K562 (cell line): ENCODE results near the gene GNG14. TPM values are rescaled to one million over a fixed set of nuclear protein-coding genes. Genes with fewer than 3 reads are reported as not detected.
A peak's percentile ranks its signal among the peaks of the same experiment; 100 is the strongest.

Experiments
- ATF1 ChIP-seq, 2 experiments: fragments of 450-650 bp in 1 of 2; IDR thresholded peaks; 2 replicates each; pipeline ENCODE4 v1.6.1; 2016; ENCODE audit warnings: missing compliant biosample characterization in 1 of 2, missing genetic modification characterization in 1 of 2
- EGR1 ChIP-seq: fragments of 450-650 bp; conservative IDR thresholded peaks from 2 replicates; pipeline ENCODE4 v1.6.1; 2017; ENCODE audit warnings: mild to moderate bottlenecking
- MTA3 ChIP-seq: fragments of 450-650 bp; formaldehyde crosslinking; IDR thresholded peaks from 2 replicates; pipeline ENCODE4 v1.6.1; 2017; ENCODE audit warnings: mild to moderate bottlenecking, borderline replicate concordance
- NR2C1 ChIP-seq, 2 experiments: fragments of 450-650 bp; IDR thresholded peaks; 2 replicates each; pipeline ENCODE4 v1.6.1; 2017; ENCODE audit warnings: mild to moderate bottlenecking in 2 of 2, antibody characterized with exemption in 1 of 2, inconsistent platforms in 1 of 2, missing compliant biosample characterization in 1 of 2, missing genetic modification characterization in 1 of 2
- PHB ChIP-seq: fragments of 250-450 bp; sonication (Bioruptor Pico); IDR thresholded peaks from 2 replicates; pipeline ENCODE4 v1.5.0; 2021
- POLR3G ChIP-seq: IDR thresholded peaks from 2 replicates; pipeline ENCODE4 v1.6.1; 2011; ENCODE audit not compliant: insufficient read length, insufficient replicate concordance; ENCODE audit errors: extremely low read depth
- PTBP1 ChIP-seq: fragments of 200-400 bp; formaldehyde crosslinking; IDR thresholded peaks from 2 replicates; pipeline ENCODE4 v1.6.1; 2017; ENCODE audit warnings: low read depth, low read length
- PURB ChIP-seq: sonication (generic); formaldehyde crosslinking; IDR thresholded peaks from 2 replicates; pipeline ENCODE4 v1.9.0; 2021; ENCODE audit warnings: low read depth, mild to moderate bottlenecking, missing genetic modification reagents
- SOX6 ChIP-seq: fragments of 450-650 bp; IDR thresholded peaks from 2 replicates; pipeline ENCODE4 v1.6.1; 2014; ENCODE audit warnings: mild to moderate bottlenecking
- SRSF7 ChIP-seq: fragments of 200-400 bp; formaldehyde crosslinking; optimal IDR thresholded peaks from 2 replicates; pipeline ENCODE3; 2017; ENCODE audit warnings: mild to moderate bottlenecking, low read depth, low read length
- TRIM25 ChIP-seq: fragments of 450-650 bp; IDR thresholded peaks from 2 replicates; pipeline ENCODE4 v1.7.0; 2016; ENCODE audit warnings: borderline replicate concordance
- ZNF408 ChIP-seq: fragments of 250-450 bp; sonication (Bioruptor Pico); IDR thresholded peaks from 2 replicates; pipeline ENCODE4 v1.4.0; 2020; ENCODE audit warnings: low read depth, mild to moderate bottlenecking, moderate library complexity
- ZNF785 ChIP-seq: fragments of 250-450 bp; sonication (Bioruptor Pico); IDR thresholded peaks from 2 replicates; pipeline ENCODE4 v1.4.0; 2020; ENCODE audit warnings: mild to moderate bottlenecking
- ZSCAN29 ChIP-seq: fragments of 450-650 bp; IDR thresholded peaks from 2 replicates; pipeline ENCODE4 v1.6.1; 2017
- polyA plus RNA-seq, 8 experiments: library from polyadenylated mRNA; depleted of rRNA in 4 of 8; stranded (reverse) in 5 of 8; unstranded in 3 of 8; fragments of >200 nt; fragmentation: Nextera tagmentation in 2 of 8; fragmentation: Illumina TruSeq in 1 of 8; extraction: Ambion mirVana in 2 of 8; extraction: Trizol in 1 of 8; gene quantifications; 2 replicates each; pipeline versions ENCODE4 v1.2.1 to v1.2.3, GENCODE V29; 2011 to 2014; ENCODE audit warnings: inconsistent platforms in 1 of 8, missing spikeins in 1 of 8
- total RNA-seq, 7 experiments: library from RNA; depleted of rRNA in 6 of 7; stranded (reverse); fragments of >200 nt in 6 of 7; fragmentation: Illumina TruSeq in 2 of 7; extraction: Trizol in 2 of 7; gene quantifications; 2 replicates each; pipeline versions ENCODE4 v1.2.1 to v1.2.3, GENCODE V29; 2011 to 2021; ENCODE audit warnings: low replicate concordance in 1 of 7
- TF ChIP-seq, protein P1 (sequence below): sonication (generic); formaldehyde crosslinking; IDR thresholded peaks from 2 replicates; pipeline ENCODE4 v1.8.1; 2023; ENCODE audit warnings: mild to moderate bottlenecking, missing genetic modification reagents
- TF ChIP-seq, protein P2 (sequence below): fragments of 250-450 bp; sonication (Bioruptor Pico); IDR thresholded peaks from 2 replicates; pipeline ENCODE4 v1.9.0; 2021; ENCODE audit warnings: mild to moderate bottlenecking
- TF ChIP-seq, protein P3 (sequence below): fragments of 200-800 bp; sonication (Bioruptor generic); IDR thresholded peaks from 2 replicates; pipeline ENCODE4 v1.6.1; 2017; ENCODE audit warnings: missing genetic modification characterization, missing compliant biosample characterization
- TF ChIP-seq, protein P4 (sequence below): sonication (generic); formaldehyde crosslinking; IDR thresholded peaks from 2 replicates; pipeline ENCODE4 v1.8.0; 2022; ENCODE audit warnings: mild to moderate bottlenecking, missing genetic modification reagents, borderline replicate concordance
- TF ChIP-seq, protein P5 (sequence below): fragments of 450-650 bp; IDR thresholded peaks from 2 replicates; pipeline ENCODE4 v1.6.1; 2016

GNG14 gene
- total and polyA plus RNA-seq, 9 of the 15 experiments (the other 6 are each of a cell fraction or from before 2014, with no cell fraction given), result not detected

DNA sequence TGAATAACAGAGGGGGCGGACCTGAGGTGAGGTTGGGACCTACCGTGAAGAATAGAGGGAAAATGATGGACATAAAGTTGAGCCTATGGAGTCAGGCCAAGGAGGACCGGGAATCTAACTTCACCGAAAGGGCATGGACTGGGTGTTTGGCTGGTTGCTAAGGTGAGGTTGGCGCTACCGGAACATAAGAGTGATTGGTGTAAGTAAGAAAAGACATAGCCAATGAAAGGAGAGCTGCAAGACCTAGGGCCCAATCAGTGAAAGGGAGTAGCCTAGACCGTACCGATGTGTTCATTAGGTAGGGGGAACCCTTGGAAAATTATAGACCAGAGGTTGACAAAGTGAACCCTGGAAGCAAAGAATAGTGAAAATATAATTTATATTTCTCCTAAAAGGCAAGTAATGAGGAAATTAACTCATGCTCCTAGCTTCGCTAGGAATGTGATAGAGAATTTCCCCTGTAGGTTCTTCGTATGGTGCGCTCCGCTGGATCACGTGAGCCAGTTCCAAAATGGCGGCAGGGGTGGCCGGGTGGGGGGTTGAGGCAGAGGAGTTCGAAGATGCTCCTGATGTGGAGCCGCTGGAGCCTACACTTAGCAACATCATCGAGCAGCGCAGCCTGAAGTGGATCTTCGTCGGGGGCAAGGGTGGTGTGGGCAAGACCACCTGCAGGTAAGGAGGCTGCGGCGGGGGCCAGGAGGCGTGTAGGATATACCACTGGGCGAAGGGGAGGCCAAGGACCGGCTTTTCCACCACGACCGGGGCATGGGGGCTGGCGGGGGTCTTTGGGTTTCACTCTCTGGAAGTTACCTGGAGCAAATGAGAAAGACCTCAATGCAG lies 49.4 kb downstream of the GNG14 start, which contains the start of gene GET3 (continued):
- TF ChIP-seq SRSF7, result no peak
- no peak for TF ChIP-seq POLR3G
- TF ChIP-seq MTA3, result no peak
- TF ChIP-seq ZNF785 (CRISPR knock-in tag), result no peak
- no peak for TF ChIP-seq ZNF408 (CRISPR knock-in tag)
- TF ChIP-seq TRIM25, result no peak
- no peak for TF ChIP-seq PHB (CRISPR knock-in tag)
- TF ChIP-seq, protein P1, sequence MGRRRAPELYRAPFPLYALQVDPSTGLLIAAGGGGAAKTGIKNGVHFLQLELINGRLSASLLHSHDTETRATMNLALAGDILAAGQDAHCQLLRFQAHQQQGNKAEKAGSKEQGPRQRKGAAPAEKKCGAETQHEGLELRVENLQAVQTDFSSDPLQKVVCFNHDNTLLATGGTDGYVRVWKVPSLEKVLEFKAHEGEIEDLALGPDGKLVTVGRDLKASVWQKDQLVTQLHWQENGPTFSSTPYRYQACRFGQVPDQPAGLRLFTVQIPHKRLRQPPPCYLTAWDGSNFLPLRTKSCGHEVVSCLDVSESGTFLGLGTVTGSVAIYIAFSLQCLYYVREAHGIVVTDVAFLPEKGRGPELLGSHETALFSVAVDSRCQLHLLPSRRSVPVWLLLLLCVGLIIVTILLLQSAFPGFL (CRISPR knock-in tag), result no peak
- TF ChIP-seq ZSCAN29, result no peak
- no peak for TF ChIP-seq PTBP1
- TF ChIP-seq, protein P2, sequence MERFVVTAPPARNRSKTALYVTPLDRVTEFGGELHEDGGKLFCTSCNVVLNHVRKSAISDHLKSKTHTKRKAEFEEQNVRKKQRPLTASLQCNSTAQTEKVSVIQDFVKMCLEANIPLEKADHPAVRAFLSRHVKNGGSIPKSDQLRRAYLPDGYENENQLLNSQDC, result 0 out of 2 replicates have a peak, but pooled peaks have one; percentile 24
- TF ChIP-seq, protein P3, sequence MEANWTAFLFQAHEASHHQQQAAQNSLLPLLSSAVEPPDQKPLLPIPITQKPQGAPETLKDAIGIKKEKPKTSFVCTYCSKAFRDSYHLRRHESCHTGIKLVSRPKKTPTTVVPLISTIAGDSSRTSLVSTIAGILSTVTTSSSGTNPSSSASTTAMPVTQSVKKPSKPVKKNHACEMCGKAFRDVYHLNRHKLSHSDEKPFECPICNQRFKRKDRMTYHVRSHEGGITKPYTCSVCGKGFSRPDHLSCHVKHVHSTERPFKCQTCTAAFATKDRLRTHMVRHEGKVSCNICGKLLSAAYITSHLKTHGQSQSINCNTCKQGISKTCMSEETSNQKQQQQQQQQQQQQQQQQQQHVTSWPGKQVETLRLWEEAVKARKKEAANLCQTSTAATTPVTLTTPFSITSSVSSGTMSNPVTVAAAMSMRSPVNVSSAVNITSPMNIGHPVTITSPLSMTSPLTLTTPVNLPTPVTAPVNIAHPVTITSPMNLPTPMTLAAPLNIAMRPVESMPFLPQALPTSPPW (CRISPR knock-in tag), result peak; percentile 80
- TF ChIP-seq NR2C1 (IDR thresholded peaks at IDR 0.05), result peak; percentile 60
- TF ChIP-seq NR2C1 (tag; IDR thresholded peaks at IDR 0.05), result no peak
- no peak for TF ChIP-seq PURB (CRISPR knock-in tag)
- TF ChIP-seq ATF1 (CRISPR knock-in tag; IDR thresholded peaks at IDR 0.05), result no peak
- TF ChIP-seq ATF1 (tag; IDR thresholded peaks at IDR 0.05), result peak; percentile 72
- no peak for TF ChIP-seq EGR1
- TF ChIP-seq, protein P4, sequence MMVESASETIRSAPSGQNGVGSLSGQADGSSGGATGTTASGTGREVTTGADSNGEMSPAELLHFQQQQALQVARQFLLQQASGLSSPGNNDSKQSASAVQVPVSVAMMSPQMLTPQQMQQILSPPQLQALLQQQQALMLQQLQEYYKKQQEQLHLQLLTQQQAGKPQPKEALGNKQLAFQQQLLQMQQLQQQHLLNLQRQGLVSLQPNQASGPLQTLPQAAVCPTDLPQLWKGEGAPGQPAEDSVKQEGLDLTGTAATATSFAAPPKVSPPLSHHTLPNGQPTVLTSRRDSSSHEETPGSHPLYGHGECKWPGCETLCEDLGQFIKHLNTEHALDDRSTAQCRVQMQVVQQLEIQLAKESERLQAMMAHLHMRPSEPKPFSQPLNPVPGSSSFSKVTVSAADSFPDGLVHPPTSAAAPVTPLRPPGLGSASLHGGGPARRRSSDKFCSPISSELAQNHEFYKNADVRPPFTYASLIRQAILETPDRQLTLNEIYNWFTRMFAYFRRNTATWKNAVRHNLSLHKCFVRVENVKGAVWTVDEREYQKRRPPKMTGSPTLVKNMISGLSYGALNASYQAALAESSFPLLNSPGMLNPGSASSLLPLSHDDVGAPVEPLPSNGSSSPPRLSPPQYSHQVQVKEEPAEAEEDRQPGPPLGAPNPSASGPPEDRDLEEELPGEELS (CRISPR knock-in tag), result no peak
- no peak for TF ChIP-seq SOX6
- TF ChIP-seq, protein P5, sequence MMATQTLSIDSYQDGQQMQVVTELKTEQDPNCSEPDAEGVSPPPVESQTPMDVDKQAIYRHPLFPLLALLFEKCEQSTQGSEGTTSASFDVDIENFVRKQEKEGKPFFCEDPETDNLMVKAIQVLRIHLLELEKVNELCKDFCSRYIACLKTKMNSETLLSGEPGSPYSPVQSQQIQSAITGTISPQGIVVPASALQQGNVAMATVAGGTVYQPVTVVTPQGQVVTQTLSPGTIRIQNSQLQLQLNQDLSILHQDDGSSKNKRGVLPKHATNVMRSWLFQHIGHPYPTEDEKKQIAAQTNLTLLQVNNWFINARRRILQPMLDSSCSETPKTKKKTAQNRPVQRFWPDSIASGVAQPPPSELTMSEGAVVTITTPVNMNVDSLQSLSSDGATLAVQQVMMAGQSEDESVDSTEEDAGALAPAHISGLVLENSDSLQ, result peak; percentile 99
